ENCODE results near the gene ARMC12. TPM values are rescaled to one million over a fixed set of nuclear protein-coding genes. Genes with fewer than 3 reads are reported as not detected.
"Not testable (repeated sequence)": the region's sequence is repeated elsewhere in the genome, so short reads cannot be mapped to it uniquely, and the experiment has no call there.

Gene ARMC12
- total and polyA plus RNA-seq, 10 of the 15 experiments (the other 5 are each of a cell fraction or from before 2014, with no cell fraction given), result 0.10 to 1.6 (median 0.62) TPM

DNA sequence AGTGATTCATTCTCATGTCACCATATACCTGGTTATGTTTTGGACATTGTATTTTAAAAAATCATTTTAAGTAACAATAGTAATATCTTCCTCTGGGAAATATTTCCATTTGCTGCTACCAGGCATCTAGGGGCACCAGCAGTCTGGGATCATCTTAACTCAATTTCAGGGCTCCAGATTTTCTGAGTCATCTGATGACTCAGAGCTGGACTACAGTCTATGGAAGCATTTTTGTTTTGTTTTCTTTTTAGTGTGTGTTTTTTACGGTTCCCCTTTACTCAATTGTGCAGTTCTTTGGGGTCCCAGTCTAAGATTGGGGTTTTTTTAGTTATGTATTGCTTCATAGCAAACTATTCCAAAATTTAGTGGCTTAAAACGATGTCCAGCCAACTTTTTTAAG lies 42.4 kb upstream of the ARMC12 start:
- 21% methylated on average over 2 of the region's 2 CpGs for WGBS (ENCODE audit: insufficient coverage, insufficient replicate concordance, low lambda C conversion rate, missing lambda C conversion rate)
- no peaks in the 10 kb centered on the region for H3K27me3 ChIP-seq (replicated peaks in 1 of 2; ENCODE audit: control insufficient read depth in 2 of 2, insufficient read depth in 2 of 2, low read length in 1 of 2)
- ATAC-seq, result no peak
- H3K36me3 ChIP-seq (ENCODE audit: control insufficient read depth in 2 of 2, insufficient read depth in 2 of 2, low read length in 1 of 2), result no peaks in the 10 kb centered on the region
- peaks cover 2% of the 10 kb centered on the region; the same call in 1 of the 3 replicates for H3K9me3 ChIP-seq (replicated peaks; ENCODE audit: control insufficient read depth, insufficient read depth, low read length)
- H2AFZ ChIP-seq (ENCODE audit: control insufficient read depth, low read depth, low read length), result no peak overlapping the region
- H3K79me2 ChIP-seq (ENCODE audit: control insufficient read depth, insufficient read depth, low read length), result no peaks in the 10 kb centered on the region
- BruUV-seq (replicated peaks), result no TSS peak
- POLR2A ChIA-PET, result no interaction called here
- no peak overlapping the region for H3K4me2 ChIP-seq (ENCODE audit: control insufficient read depth, insufficient read depth)
- H3K9ac ChIP-seq (ENCODE audit: control insufficient read depth, insufficient read depth, low read length), result no peak overlapping the region
- H4K20me1 ChIP-seq (ENCODE audit: control insufficient read depth, insufficient read depth), result no peaks in the 10 kb centered on the region
- TF ChIP-seq ASH2L (IDR thresholded peaks at IDR 0.05; ENCODE audit: borderline replicate concordance, low read depth) (no peak), TBL1XR1 (IDR thresholded peaks at IDR 0.05; ENCODE audit: low read depth, low read length) (no peak), IKZF2 (IDR thresholded peaks at IDR 0.05) (0 out of 4 replicates have a peak, but pooled peaks have one; percentile 12 to 25), HCFC1 (IDR thresholded peaks at IDR 0.05; ENCODE audit: low read length) (no peak), ZNF24 (IDR thresholded peaks at IDR 0.05) (no peak), POLR2AphosphoS2 (IDR thresholded peaks at IDR 0.05; ENCODE audit: low read depth, low read length) (no peak), CBX3 (IDR thresholded peaks at IDR 0.05; ENCODE audit: borderline replicate concordance, low read depth) (no peak), CEBPB (IDR thresholded peaks at IDR 0.05; ENCODE audit: borderline replicate concordance in 1 of 2, low read depth in 2 of 2, low read length in 2 of 2) (no peak), SREBF2 (IDR thresholded peaks at IDR 0.05; ENCODE audit: low read length) (no peak), JUNB (IDR thresholded peaks at IDR 0.05) (peak; percentile 63), NFIC (IDR thresholded peaks at IDR 0.05; ENCODE audit: low read depth, low read length) (no peak), CHD2 (IDR thresholded peaks at IDR 0.05; ENCODE audit: borderline replicate concordance, low read depth, low read length) (no peak), CBX5 (IDR thresholded peaks at IDR 0.05; ENCODE audit: low read depth) (0 out of 2 replicates have a peak, but pooled peaks have one; percentile 63), WRNIP1 (IDR thresholded peaks at IDR 0.05; ENCODE audit: borderline replicate concordance, low read depth, low read length) (no peak), SPI1 (IDR thresholded peaks at IDR 0.05; ENCODE audit: borderline replicate concordance, insufficient read depth, low read depth, low read length) (no peak)
- TF ChIP-seq, protein P1, sequence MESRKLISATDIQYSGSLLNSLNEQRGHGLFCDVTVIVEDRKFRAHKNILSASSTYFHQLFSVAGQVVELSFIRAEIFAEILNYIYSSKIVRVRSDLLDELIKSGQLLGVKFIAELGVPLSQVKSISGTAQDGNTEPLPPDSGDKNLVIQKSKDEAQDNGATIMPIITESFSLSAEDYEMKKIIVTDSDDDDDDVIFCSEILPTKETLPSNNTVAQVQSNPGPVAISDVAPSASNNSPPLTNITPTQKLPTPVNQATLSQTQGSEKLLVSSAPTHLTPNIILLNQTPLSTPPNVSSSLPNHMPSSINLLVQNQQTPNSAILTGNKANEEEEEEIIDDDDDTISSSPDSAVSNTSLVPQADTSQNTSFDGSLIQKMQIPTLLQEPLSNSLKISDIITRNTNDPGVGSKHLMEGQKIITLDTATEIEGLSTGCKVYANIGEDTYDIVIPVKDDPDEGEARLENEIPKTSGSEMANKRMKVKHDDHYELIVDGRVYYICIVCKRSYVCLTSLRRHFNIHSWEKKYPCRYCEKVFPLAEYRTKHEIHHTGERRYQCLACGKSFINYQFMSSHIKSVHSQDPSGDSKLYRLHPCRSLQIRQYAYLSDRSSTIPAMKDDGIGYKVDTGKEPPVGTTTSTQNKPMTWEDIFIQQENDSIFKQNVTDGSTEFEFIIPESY (IDR thresholded peaks at IDR 0.05), result no peak
- TF ChIP-seq, protein P2, sequence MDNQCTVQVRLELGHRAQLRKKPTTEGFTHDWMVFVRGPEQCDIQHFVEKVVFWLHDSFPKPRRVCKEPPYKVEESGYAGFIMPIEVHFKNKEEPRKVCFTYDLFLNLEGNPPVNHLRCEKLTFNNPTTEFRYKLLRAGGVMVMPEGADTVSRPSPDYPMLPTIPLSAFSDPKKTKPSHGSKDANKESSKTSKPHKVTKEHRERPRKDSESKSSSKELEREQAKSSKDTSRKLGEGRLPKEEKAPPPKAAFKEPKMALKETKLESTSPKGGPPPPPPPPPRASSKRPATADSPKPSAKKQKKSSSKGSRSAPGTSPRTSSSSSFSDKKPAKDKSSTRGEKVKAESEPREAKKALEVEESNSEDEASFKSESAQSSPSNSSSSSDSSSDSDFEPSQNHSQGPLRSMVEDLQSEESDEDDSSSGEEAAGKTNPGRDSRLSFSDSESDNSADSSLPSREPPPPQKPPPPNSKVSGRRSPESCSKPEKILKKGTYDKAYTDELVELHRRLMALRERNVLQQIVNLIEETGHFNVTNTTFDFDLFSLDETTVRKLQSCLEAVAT (IDR thresholded peaks at IDR 0.05), result no peak
- in situ Hi-C loops (cut with MboI), result no loop called here
- SMC1A ChIA-PET (ENCODE audit: uncharacterized antibody, unreplicated experiment), result no interaction called here
- no peak overlapping the region for H3K27ac ChIP-seq (ENCODE audit: control insufficient read depth, insufficient read depth)
- intact Hi-C loops (cut with micrococcal nuclease; ENCODE audit: unreplicated experiment), result no loop called here
- DNase-seq (ENCODE audit: low read depth, low spot score), result no peak
- no peaks in the 10 kb centered on the region; the same call in 1 of the 2 replicates for H3K4me1 ChIP-seq (ENCODE audit: control insufficient read depth, insufficient read depth, low read length)
- H3K4me3 ChIP-seq, result no peak overlapping the region
- RAD21 ChIA-PET (ENCODE audit: unreplicated experiment), result no interaction called here
- CTCF ChIA-PET, result no interaction called here
- no peak for FAIRE-seq

DNA sequence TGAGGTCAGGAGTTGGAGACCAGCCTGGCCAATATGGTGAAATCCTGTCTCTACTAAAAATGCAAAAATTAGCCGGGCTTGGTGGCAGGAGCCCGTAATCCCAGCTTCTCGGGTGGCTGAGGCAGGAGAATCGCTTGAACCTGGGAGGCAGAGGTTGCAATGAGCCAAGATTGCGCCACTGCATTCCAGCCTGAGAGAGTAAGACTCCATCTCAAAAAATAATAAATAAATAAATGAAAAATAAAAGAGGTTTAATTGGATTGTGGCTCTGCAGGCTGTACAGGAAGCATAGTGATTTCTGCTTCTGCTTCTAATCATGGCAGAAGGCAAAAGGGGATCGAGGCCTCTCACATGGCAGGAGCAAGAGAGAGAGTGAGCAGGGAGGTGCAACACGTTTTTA lies 38.4 kb upstream of the ARMC12 start:
- H3K4me1 ChIP-seq (ENCODE audit: control insufficient read depth, insufficient read depth, low read length); H3K9ac ChIP-seq (ENCODE audit: control insufficient read depth, insufficient read depth, low read length); H3K27ac ChIP-seq (ENCODE audit: control insufficient read depth, insufficient read depth); H3K27me3 ChIP-seq (replicated peaks in 1 of 2; ENCODE audit: control insufficient read depth in 2 of 2, insufficient read depth in 2 of 2, low read length in 1 of 2); H3K9me3 ChIP-seq (replicated peaks; ENCODE audit: control insufficient read depth, insufficient read depth, low read length); POLR2A ChIA-PET; RAD21 ChIA-PET (ENCODE audit: unreplicated experiment); H3K36me3 ChIP-seq (ENCODE audit: control insufficient read depth in 2 of 2, insufficient read depth in 2 of 2, low read length in 1 of 2); H3K79me2 ChIP-seq (ENCODE audit: control insufficient read depth, insufficient read depth, low read length); ATAC-seq; in situ Hi-C loops (cut with MboI); FAIRE-seq; H2AFZ ChIP-seq (ENCODE audit: control insufficient read depth, low read depth, low read length); H3K4me3 ChIP-seq; BruUV-seq (replicated peaks); DNase-seq (ENCODE audit: low read depth, low spot score); intact Hi-C loops (cut with micrococcal nuclease; ENCODE audit: unreplicated experiment); CTCF ChIA-PET; H3K4me2 ChIP-seq (ENCODE audit: control insufficient read depth, insufficient read depth); H4K20me1 ChIP-seq (ENCODE audit: control insufficient read depth, insufficient read depth): not testable (repeated sequence)
- SMC1A ChIA-PET (ENCODE audit: uncharacterized antibody, unreplicated experiment), result interaction anchor here (1.5 kb wide), 1 partner anchor 19 kb away, joined by 4 read pairs; no protein-coding TSS in a partner anchor
- 48% methylated on average over 7 of the region's 7 CpGs for WGBS (ENCODE audit: insufficient coverage, insufficient replicate concordance, low lambda C conversion rate, missing lambda C conversion rate)

Data from GM12878 (cell line).